ENCODE data around the gene RHOT2. TPM values are rescaled to one million over a fixed set of nuclear protein-coding genes. Genes with fewer than 3 reads are reported as not detected.
A peak's percentile ranks its signal among the peaks of the same experiment; 100 is the strongest.

Gene RHOT2
- total and polyA plus RNA-seq, 2 of the 8 experiments (the other 6 are each of a cell fraction or from before 2014, with no cell fraction given), result 149 to 194 TPM

- no peak overlapping the region for H3K56ac ChIP-seq (replicated peaks; ENCODE audit: insufficient read length, low read depth, low read length)
- CTCF ChIA-PET (ENCODE audit: partially characterized antibody), result interaction anchor here (0.6 to 33.4 kb wide), 17 partner anchors 9 to 615 kb away, joined by 3 to 977 read pairs (median 4); partner anchors contain the start of genes ANTKMT, CCDC78, CHTF18 and CIAO3
- no peak overlapping the region for H3K9ac ChIP-seq (replicated peaks in 1 of 4; ENCODE audit: extremely low read depth in 1 of 4, low read depth in 3 of 4, low read length in 3 of 4)
- no peak overlapping the region for H2BK15ac ChIP-seq (ENCODE audit: low read length)
- H3K4ac ChIP-seq (replicated peaks; ENCODE audit: insufficient read length, low read depth, low read length), result no peak overlapping the region
- no peak overlapping the region for H2AK5ac ChIP-seq (ENCODE audit: low read depth, low read length)
- no peak overlapping the region for H4K5ac ChIP-seq (ENCODE audit: insufficient read length, low read depth, low read length)
- H3K18ac ChIP-seq (ENCODE audit: extremely low read depth, low read length), result peak overlapping the region; percentile 48; the same call in 1 of the 2 replicates
- H3K79me1 ChIP-seq (ENCODE audit: low read depth, low read length), result no peaks in the 10 kb centered on the region
- H3K23ac ChIP-seq (ENCODE audit: insufficient read length), result no peak overlapping the region
- H2BK12ac ChIP-seq (ENCODE audit: low read depth, low read length), result no peak overlapping the region
- 50% methylated on average over 9 of the region's 12 CpGs; no CpG with 5 or more reads in 1 of the 2 experiments for WGBS, 2 experiments (ENCODE audit: extremely low coverage in 1 of 2, insufficient coverage in 1 of 2, insufficient read length in 1 of 2, insufficient replicate concordance in 2 of 2, low coverage in 1 of 2, low lambda C conversion rate in 2 of 2, missing lambda C conversion rate in 1 of 2)
- H2BK20ac ChIP-seq (ENCODE audit: low read length), result no peak overlapping the region
- FAIRE-seq, result no peak
- H3K14ac ChIP-seq (ENCODE audit: insufficient read length), result no peak overlapping the region
- TF ChIP-seq E2F6 (IDR thresholded peaks at IDR 0.05) (no peak), RXRA (IDR thresholded peaks at IDR 0.05; ENCODE audit: insufficient read depth, low read depth, low read length) (0 out of 2 replicates have a peak, but pooled peaks have one; percentile 48), POLR2A (IDR thresholded peaks at IDR 0.05; ENCODE audit: control extremely low read depth in 1 of 2, low read depth in 2 of 2, low read length in 2 of 2) (0 out of 3 replicates have a peak, but pooled peaks of 1 of the 2 experiments have one; percentile 2)
- peaks cover 0 to 29% (median 19%) of the 10 kb centered on the region in 4 experiments; a peak in 5 of 7 replicates for H3K4me1 ChIP-seq (replicated peaks in 1 of 4; ENCODE audit: control insufficient read depth in 3 of 4, insufficient read depth in 4 of 4, low read length in 3 of 4)
- H4K91ac ChIP-seq (replicated peaks; ENCODE audit: insufficient read length, low read length), result no peak overlapping the region
- no peaks in the 10 kb centered on the region for H3K36me3 ChIP-seq (ENCODE audit: control insufficient read depth in 2 of 4, insufficient read depth in 4 of 4, low read length in 3 of 4)
- peaks cover 4 to 13% of the 10 kb centered on the region in 2 experiments for H4K20me1 ChIP-seq (replicated peaks in 1 of 2; ENCODE audit: control insufficient read depth in 1 of 2, insufficient read depth in 2 of 2, low read length in 2 of 2)
- no peak overlapping the region for H4K8ac ChIP-seq (ENCODE audit: extremely low read depth, insufficient read depth, low read length)
- DNase-seq (ENCODE audit: low read depth in 1 of 2, low spot score in 2 of 2), result no peak
- H3K9me3 ChIP-seq (ENCODE audit: insufficient read depth in 2 of 2, low read depth in 1 of 2, low read length in 1 of 2), result no peaks in the 10 kb centered on the region
- peak overlapping the region; percentile 53 to 83 for H3K4me2 ChIP-seq (ENCODE audit: insufficient read depth in 1 of 2, low read depth in 2 of 2, low read length in 2 of 2)
- H3K4me3 ChIP-seq (ENCODE audit: extremely low read depth in 1 of 4, insufficient read depth in 2 of 4, low read depth in 3 of 4, low read length in 4 of 4), result peak overlapping the region in 3 of 4 experiments; percentile 7 to 74 (median 15); a peak in 5 of 8 replicates
- no peak overlapping the region for H2BK5ac ChIP-seq (ENCODE audit: low read depth, low read length)
- no peak overlapping the region for H2BK120ac ChIP-seq (replicated peaks; ENCODE audit: low read depth, low read length)
- no peak overlapping the region for H3K27ac ChIP-seq (ENCODE audit: low read depth, low read length)
- POLR2A ChIA-PET (ENCODE audit: partially characterized antibody), result interaction anchor here (0.9 to 23.0 kb wide), 20 partner anchors 0 to 346 kb away, joined by 3 to 353 read pairs (median 5); partner anchors contain the start of genes ANTKMT, CCDC78, CHTF18 and CIAO3
- no peaks in the 10 kb centered on the region for H3K79me2 ChIP-seq (ENCODE audit: control insufficient read depth in 1 of 2, insufficient read depth in 2 of 2, low read length in 2 of 2)
- H3K23me2 ChIP-seq (ENCODE audit: low read depth, low read length), result peaks cover 19% of the 10 kb centered on the region; the same call in 1 of the 2 replicates
- H2AFZ ChIP-seq (ENCODE audit: low read length), result no peak overlapping the region
- H3K27me3 ChIP-seq (replicated peaks in 1 of 4; ENCODE audit: control insufficient read depth in 3 of 4, extremely low read depth in 1 of 4, insufficient read depth in 3 of 4, low read length in 3 of 4), result peaks cover 0 to 41% (median 24%) of the 10 kb centered on the region in 4 experiments; a peak in 6 of 7 replicates
These were observed 48.3 kb downstream of the RHOT2 start for GRCh38 chr16:716200-716568.

Measured in H1 (cell line).